ENCODE data around the gene PPP2R2B. TPM values are rescaled to one million over a fixed set of nuclear protein-coding genes. Genes with fewer than 3 reads are reported as not detected.

PPP2R2B gene
- polyA plus RNA-seq, 1 experiment: 0.58 TPM

- Histone ChIP-seq H3K4me3 (ENCODE audit: low read depth, low read length) (no peak overlapping the region), H3K27me3 (ENCODE audit: control insufficient read depth, insufficient read depth, low read length) (no peaks in the 10 kb centered on the region), H3K36me3 (ENCODE audit: control insufficient read depth, insufficient read depth, low read length) (no peaks in the 10 kb centered on the region)
- DNase-seq (ENCODE audit: low read depth): no peak
- POLR2A ChIA-PET: no interaction called here
- TF ChIP-seq CTCF (IDR thresholded peaks at IDR 0.05; ENCODE audit: insufficient read depth, low read depth, low read length): no peak
- CTCF ChIA-PET: interaction anchor here (0.6 to 1.8 kb wide), 2 partner anchors 9 to 11 kb away, joined by 3 to 6 read pairs; no protein-coding TSS in a partner anchor
Observed at GRCh38 chr5:146796911-146797310, 81.6 kb downstream of the PPP2R2B start.

- CTCF ChIA-PET: interaction anchor here (0.6 kb wide), 1 partner anchor 8 kb away, joined by 3 read pairs; no protein-coding TSS in a partner anchor
- TF ChIP-seq CTCF (IDR thresholded peaks at IDR 0.05; ENCODE audit: insufficient read depth, low read depth, low read length): no peak
- H3K36me3 ChIP-seq (ENCODE audit: control insufficient read depth, insufficient read depth, low read length): no peaks in the 10 kb centered on the region
- DNase-seq (ENCODE audit: low read depth): no peak
- POLR2A ChIA-PET: no interaction called here
- H3K4me3 ChIP-seq (ENCODE audit: low read depth, low read length): no peak overlapping the region
- no peaks in the 10 kb centered on the region for H3K27me3 ChIP-seq (ENCODE audit: control insufficient read depth, insufficient read depth, low read length)
Observed at GRCh38 chr5:146796144-146796543, 82.4 kb downstream of the PPP2R2B start.

- DNase-seq (ENCODE audit: low read depth): no peak
- no peak for TF ChIP-seq CTCF (IDR thresholded peaks at IDR 0.05; ENCODE audit: insufficient read depth, low read depth, low read length)
- CTCF ChIA-PET: no interaction called here
- POLR2A ChIA-PET: no interaction called here
- H3K36me3 ChIP-seq (ENCODE audit: control insufficient read depth, insufficient read depth, low read length): no peaks in the 10 kb centered on the region
- no peaks in the 10 kb centered on the region for H3K27me3 ChIP-seq (ENCODE audit: control insufficient read depth, insufficient read depth, low read length)
- H3K4me3 ChIP-seq (ENCODE audit: low read depth, low read length): no peak overlapping the region
Observed at GRCh38 chr5:146794326-146795029, 84.1 kb downstream of the PPP2R2B start.

DNA sequence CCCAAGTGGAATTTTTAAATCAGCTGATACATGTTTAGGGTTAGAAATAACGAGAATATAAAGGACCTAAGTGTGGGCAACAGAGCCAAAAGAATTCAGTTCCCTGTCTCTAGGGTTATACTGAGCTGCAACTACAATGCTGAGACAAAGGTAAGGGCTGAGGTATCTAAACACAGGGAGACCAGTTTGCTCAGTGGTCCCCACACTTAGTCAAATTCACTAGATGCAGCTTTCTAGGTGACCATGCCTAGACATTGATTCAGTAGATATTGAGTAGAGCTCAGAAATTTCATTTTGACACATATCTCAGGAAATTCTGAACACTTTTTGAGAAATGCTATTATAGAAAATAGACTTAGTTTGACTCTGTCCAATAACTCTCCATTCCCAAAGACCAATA lies 84.8 kb downstream of the PPP2R2B start:
- H3K36me3 ChIP-seq (ENCODE audit: control insufficient read depth, insufficient read depth, low read length): no peaks in the 10 kb centered on the region
- no peak overlapping the region for H3K4me3 ChIP-seq (ENCODE audit: low read depth, low read length)
- ChIA-PET CTCF (no interaction called here), POLR2A (no interaction called here)
- H3K27me3 ChIP-seq (ENCODE audit: control insufficient read depth, insufficient read depth, low read length): no peaks in the 10 kb centered on the region
- TF ChIP-seq CTCF (IDR thresholded peaks at IDR 0.05; ENCODE audit: insufficient read depth, low read depth, low read length): no peak
- DNase-seq (ENCODE audit: low read depth): no peak

DNA sequence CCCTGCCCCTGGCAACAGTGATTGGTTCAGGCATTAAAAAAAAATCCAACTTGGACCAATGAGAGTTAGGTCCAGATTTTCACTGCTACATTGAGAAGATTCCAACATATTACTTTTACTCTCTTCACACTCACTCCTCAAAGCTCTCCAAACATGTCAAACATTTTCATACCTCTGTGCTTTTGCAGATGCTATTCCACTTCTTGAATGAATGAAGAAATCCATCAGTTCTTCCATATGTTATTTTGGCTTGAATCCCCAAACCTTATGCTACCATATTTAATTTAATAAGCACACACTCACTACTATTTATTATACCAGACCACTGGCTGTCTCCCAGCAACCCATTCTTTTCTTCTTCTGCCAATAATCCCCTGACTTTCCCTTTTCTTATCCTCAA lies 87.1 kb downstream of the PPP2R2B start:
- no peaks in the 10 kb centered on the region for H3K36me3 ChIP-seq (ENCODE audit: control insufficient read depth, insufficient read depth, low read length)
- CTCF ChIA-PET: no interaction called here
- no peak overlapping the region for H3K4me3 ChIP-seq (ENCODE audit: low read depth, low read length)
- no peak for DNase-seq (ENCODE audit: low read depth)
- no peak for TF ChIP-seq CTCF (IDR thresholded peaks at IDR 0.05; ENCODE audit: insufficient read depth, low read depth, low read length)
- no peaks in the 10 kb centered on the region for H3K27me3 ChIP-seq (ENCODE audit: control insufficient read depth, insufficient read depth, low read length)
- POLR2A ChIA-PET: no interaction called here
